NCI-H2107 treated with DMSO at 0.1 percent for 48 hours (cell line): ENCODE results near the gene SH3BGRL3.
A peak's percentile ranks its signal among the peaks of the same experiment; 100 is the strongest.
"Not testable (repeated sequence)": the region's sequence is repeated elsewhere in the genome, so short reads cannot be mapped to it uniquely, and the experiment has no call there.

ENCODE experiments used
- DNase-seq: peaks from one replicate; lab custom pipeline; 2025; ENCODE audit not compliant: unreplicated experiment; lab: John Stamatoyannopoulos, UW

Gene SH3BGRL3

GRCh38 chr1:26290122-26290881, 10.4 kb downstream of the SH3BGRL3 start:
- DNase-seq, result no peak

GRCh38 chr1:26290882-26291261, 11.0 kb downstream of the SH3BGRL3 start:
- DNase-seq, result no peak

GRCh38 chr1:26291433-26291832, 11.5 kb downstream of the SH3BGRL3 start:
- DNase-seq, result no peak

- DNase-seq, result no peak
Observed at GRCh38 chr1:26291939-26292338, 12.1 kb downstream of the SH3BGRL3 start.

GRCh38 chr1:26292735-26293134, 12.8 kb downstream of the SH3BGRL3 start:
- not testable (repeated sequence) for DNase-seq

- no peak for DNase-seq
Observed at GRCh38 chr1:26293911-26294463, 14.1 kb downstream of the SH3BGRL3 start.

GRCh38 chr1:26295194-26296138, 15.6 kb downstream of the SH3BGRL3 start:
- DNase-seq, result no peak

- DNase-seq, result no peak
Observed at GRCh38 chr1:26296340-26297056, 16.6 kb downstream of the SH3BGRL3 start.

- no peak for DNase-seq
Observed at GRCh38 chr1:26297057-26297790, 17.3 kb downstream of the SH3BGRL3 start.

GRCh38 chr1:26297791-26298124, 17.9 kb downstream of the SH3BGRL3 start:
- DNase-seq, result no peak

GRCh38 chr1:26300578-26301275, 20.8 kb downstream of the SH3BGRL3 start:
- DNase-seq, result no peak

GRCh38 chr1:26302733-26303405, 23.0 kb downstream of the SH3BGRL3 start:
- no peak for DNase-seq

- DNase-seq, result no peak
Observed at GRCh38 chr1:26305667-26306289, 25.9 kb downstream of the SH3BGRL3 start.

- peak; percentile 97 for DNase-seq
Observed at GRCh38 chr1:26306290-26307229, 26.7 kb downstream of the SH3BGRL3 start, which contains the start of gene UBXN11. Gene UBXN11, minus strand, starts transcription at chr1:26306636. Its CDS starts 3,753 bp downstream, at chr1:26302883.

- no peak for DNase-seq
Observed at GRCh38 chr1:26307363-26307781, 27.5 kb downstream of the SH3BGRL3 start.

- DNase-seq, result not testable (repeated sequence)
Observed at GRCh38 chr1:26307966-26308899, 28.3 kb downstream of the SH3BGRL3 start.

- no peak for DNase-seq
Observed at GRCh38 chr1:26314501-26314900, 34.6 kb downstream of the SH3BGRL3 start.
